ENCODE measurements around the gene MRPL54. TPM values are rescaled to one million over a fixed set of nuclear protein-coding genes. Genes with fewer than 3 reads are reported as not detected.
"Not testable (repeated sequence)": the region's sequence is repeated elsewhere in the genome, so short reads cannot be mapped to it uniquely, and the experiment has no call there.

Gene MRPL54
- total RNA-seq, 1 experiment from 2014 or later = 85.7 TPM

GRCh38 chr19:3813473-3814392, 51.3 kb downstream of the MRPL54 start:
- no peaks in the 10 kb centered on the region for H3K9me3 Mint-ChIP-seq (ENCODE audit: unreplicated experiment)
- no peak for DNase-seq (ENCODE audit: unreplicated experiment)
- POLR2A ChIA-PET = interaction anchor here (0.5 kb wide), 1 partner anchor 76 kb away, joined by 3 read pairs; no protein-coding TSS in a partner anchor
- no peak overlapping the region for H3K27ac Mint-ChIP-seq (ENCODE audit: low read depth, unreplicated experiment)
- no TSS peak for BruUV-seq (replicated peaks)
- peaks cover 6% of the 10 kb centered on the region for H3K36me3 Mint-ChIP-seq (ENCODE audit: insufficient read depth, unreplicated experiment)
- no peak for TF ChIP-seq CTCF (IDR thresholded peaks at IDR 0.05; ENCODE audit: unreplicated experiment)
- H3K27me3 Mint-ChIP-seq (ENCODE audit: insufficient read depth, unreplicated experiment) = peaks cover 10% of the 10 kb centered on the region
- CTCF ChIA-PET = interaction anchor here (0.7 kb wide), 1 partner anchor 13 kb away, joined by 3 read pairs; no protein-coding TSS in a partner anchor
- no peak overlapping the region for H3K4me3 Mint-ChIP-seq (ENCODE audit: unreplicated experiment)
- intact Hi-C loops (cut with micrococcal nuclease) = no loop called here
- H3K4me1 Mint-ChIP-seq (ENCODE audit: insufficient read depth, unreplicated experiment) = no peaks in the 10 kb centered on the region

- Mint-ChIP-seq H3K4me3 (ENCODE audit: unreplicated experiment) (no peak overlapping the region), H3K27me3 (ENCODE audit: insufficient read depth, unreplicated experiment) (peaks cover 10% of the 10 kb centered on the region), H3K9me3 (ENCODE audit: unreplicated experiment) (no peaks in the 10 kb centered on the region), H3K27ac (ENCODE audit: low read depth, unreplicated experiment) (no peak overlapping the region), H3K36me3 (ENCODE audit: insufficient read depth, unreplicated experiment) (no peaks in the 10 kb centered on the region), H3K4me1 (ENCODE audit: insufficient read depth, unreplicated experiment) (no peaks in the 10 kb centered on the region)
- POLR2A ChIA-PET = no interaction called here
- intact Hi-C loops (cut with micrococcal nuclease) = no loop called here
- DNase-seq (ENCODE audit: unreplicated experiment) = no peak
- BruUV-seq (replicated peaks) = no TSS peak
- CTCF ChIA-PET = interaction anchor here (0.7 kb wide), 1 partner anchor 14 kb away, joined by 3 read pairs; no protein-coding TSS in a partner anchor
- no peak for TF ChIP-seq CTCF (IDR thresholded peaks at IDR 0.05; ENCODE audit: unreplicated experiment)
These were observed 52.2 kb downstream of the MRPL54 start for GRCh38 chr19:3814648-3815047.

GRCh38 chr19:3816148-3816547, 53.7 kb downstream of the MRPL54 start:
- intact Hi-C loops (cut with micrococcal nuclease); H3K36me3 Mint-ChIP-seq (ENCODE audit: insufficient read depth, unreplicated experiment); H3K27ac Mint-ChIP-seq (ENCODE audit: low read depth, unreplicated experiment); BruUV-seq (replicated peaks); H3K4me3 Mint-ChIP-seq (ENCODE audit: unreplicated experiment); H3K9me3 Mint-ChIP-seq (ENCODE audit: unreplicated experiment); H3K4me1 Mint-ChIP-seq (ENCODE audit: insufficient read depth, unreplicated experiment); DNase-seq (ENCODE audit: unreplicated experiment); POLR2A ChIA-PET: not testable (repeated sequence)
- CTCF ChIA-PET = interaction anchor here (0.6 kb wide), 1 partner anchor 103 kb away, joined by 4 read pairs; no protein-coding TSS in a partner anchor
- peaks cover 21% of the 10 kb centered on the region for H3K27me3 Mint-ChIP-seq (ENCODE audit: insufficient read depth, unreplicated experiment)

GRCh38 chr19:3816566-3817218, 54.2 kb downstream of the MRPL54 start:
- DNase-seq (ENCODE audit: unreplicated experiment) = no peak
- Mint-ChIP-seq H3K9me3 (ENCODE audit: unreplicated experiment) (no peaks in the 10 kb centered on the region), H3K4me3 (ENCODE audit: unreplicated experiment) (no peak overlapping the region), H3K36me3 (ENCODE audit: insufficient read depth, unreplicated experiment) (peaks cover 6% of the 10 kb centered on the region), H3K4me1 (ENCODE audit: insufficient read depth, unreplicated experiment) (no peaks in the 10 kb centered on the region), H3K27me3 (ENCODE audit: insufficient read depth, unreplicated experiment) (peaks cover 21% of the 10 kb centered on the region), H3K27ac (ENCODE audit: low read depth, unreplicated experiment) (no peak overlapping the region)
- TF ChIP-seq CTCF (IDR thresholded peaks at IDR 0.05; ENCODE audit: unreplicated experiment) = no peak
- intact Hi-C loops (cut with micrococcal nuclease) = no loop called here
- BruUV-seq (replicated peaks) = no TSS peak
- CTCF ChIA-PET = interaction anchor here (0.5 to 0.6 kb wide), 3 partner anchors 92 to 1039 kb away, joined by 3 read pairs; no protein-coding TSS in a partner anchor
- POLR2A ChIA-PET = no interaction called here

Other genes starting within 250 kb of the MRPL54 start
- gene TEKTIP1, start 223.5 kb upstream of the MRPL54 start, total RNA-seq (2022) = 0.49 and 1.0 TPM in 2 replicates
- gene MFSD12, start 205.1 kb upstream of the MRPL54 start, total RNA-seq (2022) = 77.5 and 79.4 TPM in 2 replicates
- gene HMG20B, start 189.7 kb upstream of the MRPL54 start, total RNA-seq (2022) = 54.7 and 64.7 TPM in 2 replicates
- gene GIPC3, start 177.2 kb upstream of the MRPL54 start, total RNA-seq (2022) = not detected in 2 replicates
- not detected in 2 replicates for gene TBXA2R, start 155.8 kb upstream of the MRPL54 start, total RNA-seq (2022)
- gene CACTIN, start 135.9 kb upstream of the MRPL54 start, total RNA-seq (2022) = 24.7 and 25.1 TPM in 2 replicates
- gene PIP5K1C, start 62.2 kb upstream of the MRPL54 start, total RNA-seq (2022) = 13.3 and 15.8 TPM in 2 replicates
- 0.69 and 1.6 TPM in 2 replicates for gene TJP3, start 54.3 kb upstream of the MRPL54 start, total RNA-seq (2022)
- 22.9 and 27.6 TPM in 2 replicates for gene APBA3, start 990 bp upstream of the MRPL54 start, total RNA-seq (2022)
- not detected in 2 replicates for gene RAX2, start 9.5 kb downstream of the MRPL54 start, total RNA-seq (2022)
- gene MATK, start 23.7 kb downstream of the MRPL54 start, total RNA-seq (2022) = not detected in 2 replicates
- not detected in 2 replicates for gene ZFR2, start 106.4 kb downstream of the MRPL54 start, total RNA-seq (2022)
- gene ATCAY, start 118.0 kb downstream of the MRPL54 start, total RNA-seq (2022) = not detected in 2 replicates
- not detected in 2 replicates for gene NMRK2, start 170.4 kb downstream of the MRPL54 start, total RNA-seq (2022)
- gene DAPK3, start 208.4 kb downstream of the MRPL54 start, total RNA-seq (2022) = 60.9 and 61.2 TPM in 2 replicates
- 2,296 and 3,126 TPM in 2 replicates for gene EEF2, start 222.8 kb downstream of the MRPL54 start, total RNA-seq (2022)
- 15.1 and 31.4 TPM in 2 replicates for gene PIAS4, start 245.1 kb downstream of the MRPL54 start, total RNA-seq (2022)